ENCODE results near the gene HRH1.

HRH1 gene

GRCh38 chr3:11282250-11283138 is 128.2 kb downstream of the HRH1 start:
- no peak for DNase-seq (ENCODE audit: extremely low spot score)
- POLR2A ChIA-PET = interaction anchor here (1.9 kb wide), 1 partner anchor 10 kb away, joined by 8 read pairs; the partner anchor contains the start of gene ATG7
- CTCF ChIA-PET = no interaction called here
- TF ChIP-seq ZNF384 (IDR thresholded peaks at IDR 0.05) (no peak), ELF4 (IDR thresholded peaks at IDR 0.05) (no peak), FOXA1 (IDR thresholded peaks at IDR 0.05) (no peak), SUZ12 (IDR thresholded peaks at IDR 0.05) (no peak), BHLHE40 (IDR thresholded peaks at IDR 0.05; ENCODE audit: borderline replicate concordance) (no peak), CTBP1 (IDR thresholded peaks at IDR 0.05; ENCODE audit: borderline replicate concordance) (no peak), NFRKB (IDR thresholded peaks at IDR 0.05) (no peak), ARNT (IDR thresholded peaks at IDR 0.05) (no peak)

DNA sequence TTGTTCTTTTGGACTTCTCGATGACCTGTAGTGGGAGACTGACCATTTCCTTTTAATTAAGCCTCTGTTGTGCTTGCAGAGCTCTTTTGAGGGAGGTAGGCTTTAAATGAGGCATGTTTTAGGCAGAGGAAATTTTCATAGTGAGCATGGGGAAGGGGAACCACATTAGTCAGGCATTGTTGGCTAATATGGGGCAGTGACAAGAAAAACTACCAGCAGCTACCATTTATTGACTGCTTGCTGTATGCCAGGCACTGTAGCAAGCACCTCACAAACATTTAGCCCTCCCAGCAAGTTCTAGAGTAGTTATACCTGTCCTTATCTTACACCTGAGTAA is 128.8 kb downstream of the HRH1 start:
- no peak for DNase-seq (ENCODE audit: extremely low spot score)
- CTCF ChIA-PET = no interaction called here
- POLR2A ChIA-PET = interaction anchor here (1.9 kb wide), 1 partner anchor 10 kb away, joined by 8 read pairs; the partner anchor contains the start of gene ATG7

GRCh38 chr3:11284011-11284410 is 129.7 kb downstream of the HRH1 start:
- ChIA-PET CTCF (no interaction called here), POLR2A (no interaction called here)
- DNase-seq (ENCODE audit: extremely low spot score) = no peak

More for the DNA sequence above, 128.8 kb downstream of the HRH1 start:
- no peak for TF ChIP-seq ZNF384 (IDR thresholded peaks at IDR 0.05)
- no peak for TF ChIP-seq HDGF (IDR thresholded peaks at IDR 0.05; ENCODE audit: borderline replicate concordance)
- TF ChIP-seq FOXA1 (IDR thresholded peaks at IDR 0.05) = no peak

DNA sequence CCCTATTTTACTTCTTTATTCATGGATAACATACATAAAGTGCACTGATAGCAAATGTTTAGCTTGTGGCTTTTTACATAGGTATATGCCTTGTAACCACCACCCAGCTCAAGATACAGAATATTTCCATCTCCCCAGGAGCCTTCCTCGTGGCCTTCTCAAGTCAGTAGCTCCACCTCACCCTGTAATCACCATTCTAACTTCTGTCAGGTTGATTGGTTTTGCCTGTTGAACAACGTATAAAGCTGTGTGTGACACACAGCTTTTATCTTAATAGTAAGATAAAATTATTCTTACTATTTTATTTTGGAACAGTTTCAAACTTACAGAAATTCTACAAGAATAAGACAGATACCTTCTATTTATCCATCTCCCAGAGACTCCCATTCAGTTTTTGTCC is 131.2 kb downstream of the HRH1 start:
- no peak for TF ChIP-seq HDGF (IDR thresholded peaks at IDR 0.05; ENCODE audit: borderline replicate concordance)
- TF ChIP-seq, protein P1, sequence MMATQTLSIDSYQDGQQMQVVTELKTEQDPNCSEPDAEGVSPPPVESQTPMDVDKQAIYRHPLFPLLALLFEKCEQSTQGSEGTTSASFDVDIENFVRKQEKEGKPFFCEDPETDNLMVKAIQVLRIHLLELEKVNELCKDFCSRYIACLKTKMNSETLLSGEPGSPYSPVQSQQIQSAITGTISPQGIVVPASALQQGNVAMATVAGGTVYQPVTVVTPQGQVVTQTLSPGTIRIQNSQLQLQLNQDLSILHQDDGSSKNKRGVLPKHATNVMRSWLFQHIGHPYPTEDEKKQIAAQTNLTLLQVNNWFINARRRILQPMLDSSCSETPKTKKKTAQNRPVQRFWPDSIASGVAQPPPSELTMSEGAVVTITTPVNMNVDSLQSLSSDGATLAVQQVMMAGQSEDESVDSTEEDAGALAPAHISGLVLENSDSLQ (IDR thresholded peaks at IDR 0.05) = no peak
- TF ChIP-seq ELF4 (IDR thresholded peaks at IDR 0.05) = no peak
- TF ChIP-seq NFRKB (IDR thresholded peaks at IDR 0.05) = no peak
- TF ChIP-seq FOXK2 (IDR thresholded peaks at IDR 0.05) = no peak
- TF ChIP-seq SUZ12 (IDR thresholded peaks at IDR 0.05) = no peak
- TF ChIP-seq FOXA1 (IDR thresholded peaks at IDR 0.05) = no peak
- TF ChIP-seq TARDBP (IDR thresholded peaks at IDR 0.05) = no peak
- TF ChIP-seq ZNF384 (IDR thresholded peaks at IDR 0.05) = no peak
- TF ChIP-seq FOXM1 (IDR thresholded peaks at IDR 0.05; ENCODE audit: borderline replicate concordance) = no peak
- no peak for TF ChIP-seq BHLHE40 (IDR thresholded peaks at IDR 0.05; ENCODE audit: borderline replicate concordance)
- no peak for TF ChIP-seq L3MBTL2 (conservative IDR thresholded peaks at IDR 0.05)
- TF ChIP-seq LEF1 (IDR thresholded peaks at IDR 0.05; ENCODE audit: borderline replicate concordance) = no peak
- no peak for TF ChIP-seq ARNT (IDR thresholded peaks at IDR 0.05)
- no peak for DNase-seq (ENCODE audit: extremely low spot score)
- ChIA-PET POLR2A (interaction anchor here (0.6 to 1.7 kb wide), 2 partner anchors 11 to 13 kb away, joined by 3 to 8 read pairs; partner anchors contain the start of gene ATG7), CTCF (no interaction called here)

More at GRCh38 chr3:11284011-11284410, 129.7 kb downstream of the HRH1 start:
- no peak for TF ChIP-seq LEF1 (IDR thresholded peaks at IDR 0.05; ENCODE audit: borderline replicate concordance)
- no peak for TF ChIP-seq ELF4 (IDR thresholded peaks at IDR 0.05)
- TF ChIP-seq FOXK2 (IDR thresholded peaks at IDR 0.05) = no peak
- no peak for TF ChIP-seq HDGF (IDR thresholded peaks at IDR 0.05; ENCODE audit: borderline replicate concordance)
- no peak for TF ChIP-seq SUZ12 (IDR thresholded peaks at IDR 0.05)
- no peak for TF ChIP-seq SP1 (IDR thresholded peaks at IDR 0.05)
- no peak for TF ChIP-seq CTBP1 (IDR thresholded peaks at IDR 0.05; ENCODE audit: borderline replicate concordance)
- TF ChIP-seq, protein P1 (IDR thresholded peaks at IDR 0.05) = no peak
- no peak for TF ChIP-seq L3MBTL2 (conservative IDR thresholded peaks at IDR 0.05)
- TF ChIP-seq FOXA1 (IDR thresholded peaks at IDR 0.05) = no peak
- TF ChIP-seq TARDBP (IDR thresholded peaks at IDR 0.05) = no peak
- TF ChIP-seq NFRKB (IDR thresholded peaks at IDR 0.05) = no peak

DNA sequence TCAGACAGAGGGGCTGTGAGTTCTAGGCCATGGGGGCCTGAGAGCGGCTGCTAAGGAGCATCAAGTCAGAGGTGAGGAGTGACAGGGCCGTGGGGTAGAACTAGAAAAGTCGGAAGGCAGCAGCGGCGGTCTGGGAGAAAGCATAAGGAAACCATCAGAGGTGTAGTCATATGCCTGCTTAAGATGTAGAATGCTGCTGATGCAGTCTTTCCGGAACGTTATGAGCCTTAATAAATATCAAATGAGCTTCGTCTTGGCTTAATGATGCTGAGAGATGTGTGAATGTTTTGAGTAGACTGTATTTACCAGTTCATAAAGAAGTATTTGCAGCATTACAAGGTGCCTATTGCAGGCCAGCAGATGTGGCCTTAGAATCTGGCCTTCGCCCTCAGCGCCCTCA is 133.1 kb downstream of the HRH1 start:
- POLR2A ChIA-PET = interaction anchor here (1.0 to 2.2 kb wide), 2 partner anchors 14 to 15 kb away, joined by 3 to 20 read pairs; partner anchors contain the start of gene ATG7
- CTCF ChIA-PET = interaction anchor here (1.1 kb wide), 1 partner anchor 48 kb away, joined by 3 read pairs; no protein-coding TSS in a partner anchor

More for the DNA sequence above, 133.1 kb downstream of the HRH1 start:
- TF ChIP-seq CTBP1 (IDR thresholded peaks at IDR 0.05; ENCODE audit: borderline replicate concordance) = no peak
- no peak for TF ChIP-seq SUZ12 (IDR thresholded peaks at IDR 0.05)
- TF ChIP-seq ELF4 (IDR thresholded peaks at IDR 0.05) = no peak
- TF ChIP-seq, protein P1 (IDR thresholded peaks at IDR 0.05) = no peak
- TF ChIP-seq FOXA1 (IDR thresholded peaks at IDR 0.05) = no peak
- no peak for TF ChIP-seq SP1 (IDR thresholded peaks at IDR 0.05)
- TF ChIP-seq FOXM1 (IDR thresholded peaks at IDR 0.05; ENCODE audit: borderline replicate concordance) = no peak
- no peak for TF ChIP-seq ZNF384 (IDR thresholded peaks at IDR 0.05)
- no peak for TF ChIP-seq BHLHE40 (IDR thresholded peaks at IDR 0.05; ENCODE audit: borderline replicate concordance)
- TF ChIP-seq HDGF (IDR thresholded peaks at IDR 0.05; ENCODE audit: borderline replicate concordance) = no peak
- TF ChIP-seq LEF1 (IDR thresholded peaks at IDR 0.05; ENCODE audit: borderline replicate concordance) = no peak
- no peak for TF ChIP-seq NFRKB (IDR thresholded peaks at IDR 0.05)
- no peak for TF ChIP-seq L3MBTL2 (conservative IDR thresholded peaks at IDR 0.05)
- no peak for TF ChIP-seq TARDBP (IDR thresholded peaks at IDR 0.05)
- no peak for TF ChIP-seq FOXK2 (IDR thresholded peaks at IDR 0.05)
- TF ChIP-seq ARNT (IDR thresholded peaks at IDR 0.05) = no peak
- DNase-seq (ENCODE audit: extremely low spot score) = no peak

All from HEK293T (cell line).